Measurements from ENCODE around the gene CASP2. TPM values are rescaled to one million over a fixed set of nuclear protein-coding genes. Genes with fewer than 3 reads are reported as not detected.

The CASP2 gene
- total and polyA plus RNA-seq, 2 donors (not counting 1 experiment from before 2014, with no cell fraction given): 9.4 to 22.6 TPM

GRCh38 chr7:143320620-143321019 is 32.5 kb downstream of the CASP2 start:
- H3K4me3 ChIP-seq (replicated peaks in 1 of 4; ENCODE audit: control extremely low read depth in 1 of 4, insufficient read depth in 1 of 4, low read depth in 3 of 4, low read length in 4 of 4): no peak overlapping the region
- no peak overlapping the region for H3K4me2 ChIP-seq (ENCODE audit: extremely low read depth, insufficient read depth, low read length)
- H3K9me3 ChIP-seq (ENCODE audit: control insufficient read depth, insufficient read depth, low read depth, low read length): no peaks in the 10 kb centered on the region
- H3K9ac ChIP-seq (ENCODE audit: insufficient read depth, low read length): no peak overlapping the region
- no peak overlapping the region for H2AFZ ChIP-seq (ENCODE audit: low read length)
- H3K79me2 ChIP-seq (ENCODE audit: control insufficient read depth, insufficient read depth, low read length): no peaks in the 10 kb centered on the region
- H4K20me1 ChIP-seq (ENCODE audit: control insufficient read depth, extremely low read depth, insufficient read depth, low read length): no peaks in the 10 kb centered on the region
- H3K4me1 ChIP-seq (ENCODE audit: control insufficient read depth, extremely low read depth, insufficient read depth, low read length): peaks cover 2% of the 10 kb centered on the region
- H3K36me3 ChIP-seq (ENCODE audit: control insufficient read depth, insufficient read depth, low read length): no peaks in the 10 kb centered on the region
- no peak for DNase-seq (ENCODE audit: low read depth in 2 of 2)
- TF ChIP-seq EZH2 (IDR thresholded peaks at IDR 0.05; ENCODE audit: low read length, missing control alignments): no peak
- TF ChIP-seq CTCF (conservative IDR thresholded peaks at IDR 0.05 in 1 of 2, IDR thresholded peaks at IDR 0.05 in 1 of 2; ENCODE audit: low read depth in 1 of 2, low read length in 2 of 2): no peak
- H3K27me3 ChIP-seq (ENCODE audit: control insufficient read depth, insufficient read depth, low read length): peaks cover 5% of the 10 kb centered on the region
- no peak overlapping the region for H3K27ac ChIP-seq (ENCODE audit: insufficient read depth, low read length)

- TF ChIP-seq CTCF (conservative IDR thresholded peaks at IDR 0.05 in 1 of 2, IDR thresholded peaks at IDR 0.05 in 1 of 2; ENCODE audit: low read depth in 1 of 2, low read length in 2 of 2): no peak
- no peak for TF ChIP-seq EZH2 (IDR thresholded peaks at IDR 0.05; ENCODE audit: low read length, missing control alignments)
- no peak overlapping the region for H3K4me2 ChIP-seq (ENCODE audit: extremely low read depth, insufficient read depth, low read length)
- no peak overlapping the region for H3K9ac ChIP-seq (ENCODE audit: insufficient read depth, low read length)
- H3K4me1 ChIP-seq (ENCODE audit: control insufficient read depth, extremely low read depth, insufficient read depth, low read length): peaks cover 2% of the 10 kb centered on the region
- no peak overlapping the region for H2AFZ ChIP-seq (ENCODE audit: low read length)
- peaks cover 5% of the 10 kb centered on the region for H3K27me3 ChIP-seq (ENCODE audit: control insufficient read depth, insufficient read depth, low read length)
- no peak overlapping the region for H3K27ac ChIP-seq (ENCODE audit: insufficient read depth, low read length)
- H3K4me3 ChIP-seq (replicated peaks in 1 of 4; ENCODE audit: control extremely low read depth in 1 of 4, insufficient read depth in 1 of 4, low read depth in 3 of 4, low read length in 4 of 4): no peak overlapping the region
- H3K9me3 ChIP-seq (ENCODE audit: control insufficient read depth, insufficient read depth, low read depth, low read length): no peaks in the 10 kb centered on the region
- H3K79me2 ChIP-seq (ENCODE audit: control insufficient read depth, insufficient read depth, low read length): no peaks in the 10 kb centered on the region
- no peak for DNase-seq (ENCODE audit: low read depth in 2 of 2)
- H4K20me1 ChIP-seq (ENCODE audit: control insufficient read depth, extremely low read depth, insufficient read depth, low read length): no peaks in the 10 kb centered on the region
- H3K36me3 ChIP-seq (ENCODE audit: control insufficient read depth, insufficient read depth, low read length): no peaks in the 10 kb centered on the region
Observed at GRCh38 chr7:143321242-143321641, 33.1 kb downstream of the CASP2 start.

GRCh38 chr7:143321734-143322133 is 33.6 kb downstream of the CASP2 start:
- TF ChIP-seq EZH2 (IDR thresholded peaks at IDR 0.05; ENCODE audit: low read length, missing control alignments) (no peak), CTCF (conservative IDR thresholded peaks at IDR 0.05 in 1 of 2, IDR thresholded peaks at IDR 0.05 in 1 of 2; ENCODE audit: low read depth in 1 of 2, low read length in 2 of 2) (no peak)
- DNase-seq (ENCODE audit: low read depth in 2 of 2): no peak
- Histone ChIP-seq H3K27ac (ENCODE audit: insufficient read depth, low read length) (no peak overlapping the region), H3K4me1 (ENCODE audit: control insufficient read depth, extremely low read depth, insufficient read depth, low read length) (peaks cover 2% of the 10 kb centered on the region), H4K20me1 (ENCODE audit: control insufficient read depth, extremely low read depth, insufficient read depth, low read length) (no peaks in the 10 kb centered on the region), H3K4me2 (ENCODE audit: extremely low read depth, insufficient read depth, low read length) (no peak overlapping the region), H3K27me3 (ENCODE audit: control insufficient read depth, insufficient read depth, low read length) (peaks cover 5% of the 10 kb centered on the region), H3K79me2 (ENCODE audit: control insufficient read depth, insufficient read depth, low read length) (no peaks in the 10 kb centered on the region), H2AFZ (ENCODE audit: low read length) (no peak overlapping the region), H3K9me3 (ENCODE audit: control insufficient read depth, insufficient read depth, low read depth, low read length) (no peaks in the 10 kb centered on the region), H3K4me3 (replicated peaks in 1 of 4; ENCODE audit: control extremely low read depth in 1 of 4, insufficient read depth in 1 of 4, low read depth in 3 of 4, low read length in 4 of 4) (no peak overlapping the region), H3K9ac (ENCODE audit: insufficient read depth, low read length) (no peak overlapping the region), H3K36me3 (ENCODE audit: control insufficient read depth, insufficient read depth, low read length) (no peaks in the 10 kb centered on the region)

Data from fibroblast of lung (primary cell).